ENCODE data around the gene COX4I1.
A peak's percentile ranks its signal among the peaks of the same experiment; 100 is the strongest.

COX4I1 gene

DNA sequence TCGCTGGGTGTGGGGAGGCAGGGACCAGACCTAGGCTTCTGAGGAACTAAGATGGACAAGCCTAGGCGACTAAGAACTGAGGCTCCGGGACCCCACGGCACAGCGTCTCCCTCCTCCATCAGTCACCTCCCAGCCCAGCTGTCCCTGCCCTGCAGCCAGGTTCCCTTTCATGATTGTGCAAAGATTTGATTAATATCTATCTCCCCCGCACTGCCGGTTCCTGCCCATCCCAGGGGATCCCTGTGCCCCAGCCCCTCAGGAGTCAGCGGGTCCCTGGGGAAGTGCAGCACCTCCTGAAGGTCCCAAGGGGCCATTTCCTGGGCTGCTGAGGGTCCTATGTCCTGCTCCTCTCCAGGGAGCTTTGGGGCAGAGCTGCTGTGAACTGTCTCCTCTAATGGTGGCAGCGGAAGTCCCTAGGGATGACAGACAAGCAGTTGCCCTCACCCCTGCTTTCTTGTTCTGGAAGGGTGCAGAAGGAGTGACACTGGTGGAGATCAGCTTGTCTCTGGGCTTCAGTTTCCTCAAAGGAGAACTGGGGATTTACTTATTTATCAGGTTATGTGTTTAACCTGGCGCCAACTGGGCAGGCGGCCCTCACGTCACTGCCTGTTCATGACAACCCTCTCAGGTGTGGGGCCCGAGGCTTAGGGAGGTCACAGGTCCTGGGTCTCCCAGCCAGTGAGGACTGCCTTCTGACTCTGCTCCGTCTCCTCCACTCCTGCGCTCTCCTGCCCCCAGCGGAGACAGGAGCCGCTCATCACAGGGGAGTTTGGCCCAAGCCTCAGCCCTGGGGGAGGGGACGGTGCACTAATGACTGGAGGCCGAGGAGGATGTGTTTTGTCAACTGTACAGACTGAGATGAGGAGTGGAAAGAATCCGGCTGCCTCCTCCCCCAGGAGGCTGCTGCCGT, 46.7 kb upstream of the COX4I1 start:
- no peak overlapping the region for H3K4me3 ChIP-seq (ENCODE audit: low read depth, low read length)
- TF ChIP-seq, protein P1, sequence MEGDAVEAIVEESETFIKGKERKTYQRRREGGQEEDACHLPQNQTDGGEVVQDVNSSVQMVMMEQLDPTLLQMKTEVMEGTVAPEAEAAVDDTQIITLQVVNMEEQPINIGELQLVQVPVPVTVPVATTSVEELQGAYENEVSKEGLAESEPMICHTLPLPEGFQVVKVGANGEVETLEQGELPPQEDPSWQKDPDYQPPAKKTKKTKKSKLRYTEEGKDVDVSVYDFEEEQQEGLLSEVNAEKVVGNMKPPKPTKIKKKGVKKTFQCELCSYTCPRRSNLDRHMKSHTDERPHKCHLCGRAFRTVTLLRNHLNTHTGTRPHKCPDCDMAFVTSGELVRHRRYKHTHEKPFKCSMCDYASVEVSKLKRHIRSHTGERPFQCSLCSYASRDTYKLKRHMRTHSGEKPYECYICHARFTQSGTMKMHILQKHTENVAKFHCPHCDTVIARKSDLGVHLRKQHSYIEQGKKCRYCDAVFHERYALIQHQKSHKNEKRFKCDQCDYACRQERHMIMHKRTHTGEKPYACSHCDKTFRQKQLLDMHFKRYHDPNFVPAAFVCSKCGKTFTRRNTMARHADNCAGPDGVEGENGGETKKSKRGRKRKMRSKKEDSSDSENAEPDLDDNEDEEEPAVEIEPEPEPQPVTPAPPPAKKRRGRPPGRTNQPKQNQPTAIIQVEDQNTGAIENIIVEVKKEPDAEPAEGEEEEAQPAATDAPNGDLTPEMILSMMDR (IDR thresholded peaks at IDR 0.05; ENCODE audit: low read depth, low read length, missing control alignments) = peak; percentile 35
- DNase-seq (ENCODE audit: low read depth) = no peak
- in situ Hi-C loops (cut with HindIII; ENCODE audit: low sequenced_read_pairs) = no loop called here

DNA sequence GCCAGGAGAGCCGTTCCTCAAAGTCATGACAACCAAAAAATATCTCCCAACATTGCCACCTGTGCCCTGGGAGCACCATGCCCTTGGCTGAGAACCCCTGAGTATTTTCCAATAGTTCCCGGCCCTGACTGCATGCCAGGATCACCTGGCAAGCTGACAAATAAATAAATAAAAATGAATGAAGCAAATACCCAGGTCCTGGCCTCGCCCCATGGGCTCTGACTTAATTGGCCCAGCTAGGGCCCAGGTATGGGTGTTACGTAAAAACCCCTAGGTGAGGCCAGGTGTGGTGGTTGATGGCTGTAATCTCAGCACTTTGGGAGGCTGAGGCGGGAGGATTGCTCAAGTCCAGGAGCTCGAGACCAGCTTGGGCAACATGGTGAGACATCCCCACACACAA, 45.9 kb upstream of the COX4I1 start:
- in situ Hi-C loops (cut with HindIII; ENCODE audit: low sequenced_read_pairs) = no loop called here
- DNase-seq (ENCODE audit: low read depth) = no peak
- H3K4me3 ChIP-seq (ENCODE audit: low read depth, low read length) = no peak overlapping the region
- TF ChIP-seq, protein P1 (IDR thresholded peaks at IDR 0.05; ENCODE audit: low read depth, low read length, missing control alignments) = no peak

DNA sequence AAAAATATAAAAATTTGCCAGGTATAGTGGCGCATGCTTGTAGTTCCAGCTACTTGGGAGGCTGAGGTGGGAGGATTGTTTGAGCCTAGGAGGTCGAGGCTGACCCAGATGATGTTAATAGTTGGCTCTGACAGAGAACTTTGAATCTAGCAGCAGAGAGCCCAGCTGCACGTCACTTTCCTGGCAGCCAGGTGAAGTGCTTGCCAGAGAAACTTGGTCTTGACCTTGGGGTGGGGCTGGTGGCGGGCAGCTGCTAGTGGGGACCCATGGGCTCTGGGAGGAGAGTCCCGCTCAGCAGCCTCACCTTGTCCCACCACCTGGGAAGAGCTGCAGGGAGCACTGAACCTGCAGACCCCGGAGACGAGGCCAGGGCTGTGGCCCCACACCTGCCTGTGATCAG, 45.5 kb upstream of the COX4I1 start:
- no peak overlapping the region for H3K4me3 ChIP-seq (ENCODE audit: low read depth, low read length)
- no peak for DNase-seq (ENCODE audit: low read depth)
- in situ Hi-C loops (cut with HindIII; ENCODE audit: low sequenced_read_pairs) = no loop called here
- TF ChIP-seq, protein P1 (IDR thresholded peaks at IDR 0.05; ENCODE audit: low read depth, low read length, missing control alignments) = no peak

DNA sequence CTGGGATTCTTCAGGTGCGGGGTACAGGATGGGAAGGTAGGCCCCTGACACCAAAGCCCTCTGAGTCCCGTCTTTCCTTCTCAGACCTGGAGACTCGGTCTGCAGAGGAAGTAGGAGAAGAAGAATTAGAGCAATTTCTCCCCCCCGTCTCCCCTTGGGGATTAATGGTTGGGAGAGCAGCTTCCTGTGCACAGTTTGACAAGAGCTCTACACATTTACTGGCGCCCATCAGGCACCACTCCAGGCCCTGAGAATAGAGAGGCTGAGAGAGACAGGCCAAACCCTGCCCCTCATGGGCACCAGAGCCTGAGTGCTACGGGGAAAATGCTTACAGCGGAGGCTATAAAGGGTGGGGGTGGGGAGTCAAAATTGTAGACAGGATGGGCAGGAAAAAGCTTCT, 45.1 kb upstream of the COX4I1 start:
- in situ Hi-C loops (cut with HindIII; ENCODE audit: low sequenced_read_pairs) = no loop called here
- no peak overlapping the region for H3K4me3 ChIP-seq (ENCODE audit: low read depth, low read length)
- TF ChIP-seq, protein P1 (IDR thresholded peaks at IDR 0.05; ENCODE audit: low read depth, low read length, missing control alignments) = no peak
- DNase-seq (ENCODE audit: low read depth) = no peak

DNA sequence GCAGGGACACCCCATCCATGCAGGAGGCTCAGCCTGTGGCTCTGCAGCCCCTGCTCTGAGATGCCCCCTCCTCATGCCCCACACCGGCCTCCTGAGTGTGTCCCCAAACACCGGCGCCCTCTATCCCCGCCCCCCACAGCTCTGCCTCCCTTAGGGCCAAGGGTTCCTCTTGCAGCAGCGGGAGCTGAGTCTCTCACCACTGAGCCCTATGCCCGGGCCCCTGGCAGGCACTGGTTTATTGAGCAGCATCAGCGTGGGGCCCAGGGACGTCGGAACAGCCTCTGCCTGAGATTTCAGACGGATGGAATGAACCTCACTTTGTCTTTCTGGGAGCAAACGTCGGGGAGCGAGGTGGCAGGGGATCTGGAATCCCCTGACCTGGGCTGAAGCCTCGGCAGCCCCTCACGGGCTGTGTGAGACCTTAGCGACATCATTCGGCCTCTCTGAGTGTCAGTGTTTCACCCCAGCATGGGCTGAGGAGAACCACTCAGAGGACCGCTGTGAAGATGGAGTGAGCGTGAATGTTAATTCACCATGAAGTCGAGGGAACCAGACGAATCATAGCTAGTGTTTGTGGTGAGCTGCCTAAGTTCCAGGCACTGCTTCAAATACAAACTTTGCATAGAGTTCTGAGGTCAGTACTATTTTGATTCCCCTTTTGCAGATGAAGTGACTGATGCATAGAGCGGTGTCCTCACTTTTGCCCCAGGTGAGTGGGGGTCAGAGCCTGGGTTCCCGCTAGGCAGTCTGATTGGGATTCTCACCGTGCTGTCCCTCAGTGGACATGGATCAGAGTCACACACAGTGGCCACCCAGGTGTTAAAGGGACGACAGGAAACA, 43.3 kb upstream of the COX4I1 start:
- TF ChIP-seq, protein P1 (IDR thresholded peaks at IDR 0.05; ENCODE audit: low read depth, low read length, missing control alignments) = no peak
- in situ Hi-C loops (cut with HindIII; ENCODE audit: low sequenced_read_pairs) = no loop called here
- DNase-seq (ENCODE audit: low read depth) = peak; percentile 77
- H3K4me3 ChIP-seq (ENCODE audit: low read depth, low read length) = no peak overlapping the region

DNA sequence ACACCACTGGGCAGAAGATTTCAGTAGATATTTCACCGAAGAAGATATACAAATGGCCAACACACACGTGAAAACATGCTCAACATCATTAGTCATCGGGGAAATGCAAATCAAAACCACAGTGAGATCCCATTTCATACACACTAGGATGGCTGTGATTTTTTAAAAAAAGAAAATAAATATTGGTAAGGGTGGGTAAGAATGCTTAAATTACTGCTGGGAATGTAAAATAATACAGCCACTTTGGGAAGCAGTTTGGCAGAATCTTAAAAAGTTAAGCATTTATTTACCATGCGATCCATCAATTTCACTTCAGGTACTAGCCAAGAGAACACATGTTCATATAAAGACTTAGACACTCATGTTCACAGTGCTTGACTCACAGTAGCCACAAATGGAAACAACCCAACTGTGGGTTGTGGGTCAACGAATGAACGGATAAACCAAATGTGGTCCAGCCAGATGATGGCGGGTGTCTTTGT, 42.1 kb upstream of the COX4I1 start:
- DNase-seq (ENCODE audit: low read depth) = peak; percentile 91
- TF ChIP-seq, protein P1 (IDR thresholded peaks at IDR 0.05; ENCODE audit: low read depth, low read length, missing control alignments) = no peak
- H3K4me3 ChIP-seq (ENCODE audit: low read depth, low read length) = no peak overlapping the region
- in situ Hi-C loops (cut with HindIII; ENCODE audit: low sequenced_read_pairs) = no loop called here
